Uterus (tissue), 2 donors: Measurements from ENCODE around the gene M1AP.

ENCODE experiments used
- POLR2A ChIP-seq, 2 donors: fragments of 450-650 bp; IDR thresholded peaks; one replicate each; pipeline ENCODE4 v1.6.1; 2016; ENCODE audit warnings: antibody characterized with exemption in 2 of 2, mild to moderate bottlenecking in 1 of 2, moderate library complexity in 1 of 2
- TF ChIP-seq, protein P1 (sequence below), 4 experiments: fragments of 200-600 bp in 2 of 4; fragments of 450-650 bp in 2 of 4; sonication (generic) in 2 of 4; IDR thresholded peaks; one replicate each; pipeline ENCODE4 v1.5.1; 2016 to 2019; ENCODE audit warnings: antibody characterized with exemption in 4 of 4, mild to moderate bottlenecking in 2 of 4, moderate library complexity in 1 of 4

DNA sequence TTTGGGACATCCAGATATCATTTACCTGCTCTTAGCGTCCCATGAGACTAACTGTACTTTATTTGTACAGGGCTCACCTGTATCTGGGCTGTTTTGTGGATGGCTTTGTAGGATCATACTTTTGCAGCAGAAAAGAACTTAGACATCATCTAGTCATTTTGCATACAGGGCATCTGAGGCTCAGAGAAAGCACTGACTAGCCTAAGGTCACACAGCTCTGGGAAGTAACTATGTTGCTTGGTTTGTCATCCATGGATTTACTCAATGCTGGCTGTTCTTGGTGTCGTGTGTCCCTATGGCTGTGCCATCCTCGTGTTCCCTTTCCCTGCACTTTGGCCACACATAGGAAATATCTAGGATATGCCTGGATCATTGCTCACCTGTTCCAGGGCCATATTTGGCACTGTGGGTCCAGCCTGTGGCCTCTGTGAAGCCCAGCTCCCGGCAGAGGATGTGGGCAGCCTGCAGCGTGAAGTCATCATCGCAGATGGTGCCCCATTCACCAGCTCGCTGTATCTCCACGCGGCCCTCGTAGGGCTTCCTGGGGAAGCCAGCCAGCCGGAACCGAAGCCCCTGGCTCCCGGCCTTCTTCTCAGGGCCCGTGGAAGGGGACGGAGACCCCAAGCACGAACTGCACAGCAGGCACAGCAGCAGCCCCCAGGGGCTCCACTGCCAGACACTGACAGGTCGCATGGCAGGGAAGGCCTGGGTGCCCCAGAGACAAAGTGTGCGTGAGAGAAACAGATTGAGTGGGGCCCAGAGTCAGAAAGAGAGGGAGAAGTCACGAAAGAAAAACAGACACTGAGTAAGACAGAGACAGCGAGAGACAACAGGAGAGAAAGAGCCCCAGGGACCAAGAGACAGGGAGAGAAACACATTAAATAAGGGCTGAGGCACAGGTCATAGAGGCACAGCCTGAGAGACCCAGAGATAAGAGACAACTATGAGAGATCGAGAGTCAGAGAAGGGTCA, 95.9 kb downstream of the M1AP start:
- TF ChIP-seq POLR2A (IDR thresholded peaks at IDR 0.05): no peak
- TF ChIP-seq, protein P1, sequence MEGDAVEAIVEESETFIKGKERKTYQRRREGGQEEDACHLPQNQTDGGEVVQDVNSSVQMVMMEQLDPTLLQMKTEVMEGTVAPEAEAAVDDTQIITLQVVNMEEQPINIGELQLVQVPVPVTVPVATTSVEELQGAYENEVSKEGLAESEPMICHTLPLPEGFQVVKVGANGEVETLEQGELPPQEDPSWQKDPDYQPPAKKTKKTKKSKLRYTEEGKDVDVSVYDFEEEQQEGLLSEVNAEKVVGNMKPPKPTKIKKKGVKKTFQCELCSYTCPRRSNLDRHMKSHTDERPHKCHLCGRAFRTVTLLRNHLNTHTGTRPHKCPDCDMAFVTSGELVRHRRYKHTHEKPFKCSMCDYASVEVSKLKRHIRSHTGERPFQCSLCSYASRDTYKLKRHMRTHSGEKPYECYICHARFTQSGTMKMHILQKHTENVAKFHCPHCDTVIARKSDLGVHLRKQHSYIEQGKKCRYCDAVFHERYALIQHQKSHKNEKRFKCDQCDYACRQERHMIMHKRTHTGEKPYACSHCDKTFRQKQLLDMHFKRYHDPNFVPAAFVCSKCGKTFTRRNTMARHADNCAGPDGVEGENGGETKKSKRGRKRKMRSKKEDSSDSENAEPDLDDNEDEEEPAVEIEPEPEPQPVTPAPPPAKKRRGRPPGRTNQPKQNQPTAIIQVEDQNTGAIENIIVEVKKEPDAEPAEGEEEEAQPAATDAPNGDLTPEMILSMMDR (IDR thresholded peaks at IDR 0.05): no peak
